ENCODE data around the gene DYTN.

DNA sequence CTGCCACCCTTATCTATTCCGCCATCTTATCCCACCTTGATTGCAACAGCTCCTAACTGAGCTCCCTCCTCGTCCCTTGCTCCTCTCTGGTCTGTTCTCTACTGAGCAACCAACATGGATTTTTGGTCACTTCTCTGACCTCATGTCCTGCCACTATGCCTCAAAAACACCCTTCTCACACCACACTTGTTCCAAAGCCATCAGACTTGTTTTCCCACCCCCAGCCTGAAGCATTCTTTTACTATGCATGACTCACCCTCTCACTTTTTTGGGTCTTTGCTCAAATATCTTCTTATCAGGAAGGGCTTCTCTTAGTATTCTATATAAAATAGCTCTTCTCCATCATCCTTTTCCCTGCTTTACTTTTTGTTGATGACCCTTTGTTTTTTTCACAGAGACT is 78.6 kb downstream of the DYTN start:
- no peak for TF ChIP-seq EP300 (IDR thresholded peaks at IDR 0.05)
- TF ChIP-seq CTCF (IDR thresholded peaks at IDR 0.05): no peak
- TF ChIP-seq POLR2A (IDR thresholded peaks at IDR 0.05): no peak

Measured in tibial nerve (tissue), 4 donors.